ENCODE measurements around the gene KIF24.

DNA sequence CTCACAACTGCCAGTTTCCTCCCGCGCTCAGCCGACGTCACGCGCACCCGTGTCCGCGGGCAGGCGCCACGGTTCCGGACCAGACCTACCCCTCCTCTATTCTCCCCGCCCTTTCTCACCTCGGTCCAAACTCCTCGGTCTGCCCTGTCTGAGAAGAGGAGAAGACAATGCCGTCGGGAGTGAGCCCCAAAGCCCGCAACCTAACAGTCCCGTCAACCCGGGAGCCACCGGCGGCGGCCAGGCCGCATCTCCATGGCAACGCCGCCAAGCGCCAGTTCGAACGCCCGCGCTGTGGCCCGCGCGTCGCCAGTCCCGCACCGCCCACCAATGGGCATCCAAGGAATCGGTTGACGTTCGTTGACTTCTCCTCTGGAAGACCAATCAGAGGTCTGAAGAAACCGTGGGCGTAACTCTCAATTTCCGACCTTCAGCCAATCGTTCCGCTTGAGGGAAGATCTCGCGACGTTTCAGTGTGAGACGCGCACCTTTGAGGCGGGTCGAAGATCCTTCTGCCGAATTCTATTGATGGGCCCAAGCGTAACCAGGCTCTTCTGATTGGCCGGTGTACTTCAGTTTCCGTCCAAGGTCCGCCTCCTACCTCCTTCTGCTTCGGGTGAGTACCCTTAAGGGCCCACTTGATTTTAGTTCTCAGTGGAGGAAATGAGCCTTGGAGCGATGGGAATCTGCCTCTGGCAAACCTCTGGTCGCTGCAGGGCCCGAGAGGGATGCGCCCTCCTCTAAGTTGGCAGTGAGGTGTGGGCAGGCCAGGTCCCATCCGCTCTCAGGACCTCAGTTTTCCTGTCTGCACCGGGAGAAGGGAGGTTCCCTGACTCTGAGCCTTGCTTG lies at the start of gene KIF24, which contains the start of gene NUDT2:
- TF ChIP-seq CTCF (IDR thresholded peaks at IDR 0.05) (peak in 1 of 5 experiments; percentile 1), EP300 (IDR thresholded peaks at IDR 0.05; ENCODE audit: low read depth) (no peak), POLR2AphosphoS5 (IDR thresholded peaks at IDR 0.05) (peak; percentile 89 to 91 (median 91)), POLR2A (IDR thresholded peaks at IDR 0.05) (peak; percentile 90)

All from transverse colon (tissue), 4 donors.